DMS 273 treated with DMSO at 0.1 percent for 48 hours (cell line): ENCODE data around the gene WDFY3.

ENCODE experiments used
- DNase-seq: peaks from one replicate; lab custom pipeline; 2025; lab: John Stamatoyannopoulos, UW

Gene WDFY3

GRCh38 chr4:84952776-84953175 lies 13.7 kb downstream of the WDFY3 start:
- DNase-seq = no peak

- no peak for DNase-seq
These were observed 14.5 kb downstream of the WDFY3 start for GRCh38 chr4:84952004-84952403.

GRCh38 chr4:84948056-84948455 lies 18.4 kb downstream of the WDFY3 start:
- DNase-seq = no peak

- DNase-seq = no peak
These were observed 21.5 kb downstream of the WDFY3 start for GRCh38 chr4:84944947-84945346.

- no peak for DNase-seq
These were observed 25.5 kb downstream of the WDFY3 start for GRCh38 chr4:84940960-84941359.

- no peak for DNase-seq
These were observed 27.4 kb downstream of the WDFY3 start for GRCh38 chr4:84939113-84939512.

GRCh38 chr4:84938316-84938715 lies 28.2 kb downstream of the WDFY3 start:
- DNase-seq = no peak

GRCh38 chr4:84937381-84937977 lies 29.0 kb downstream of the WDFY3 start:
- DNase-seq = no peak

GRCh38 chr4:84936123-84936522 lies 30.4 kb downstream of the WDFY3 start:
- no peak for DNase-seq

- no peak for DNase-seq
These were observed 34.0 kb downstream of the WDFY3 start for GRCh38 chr4:84932462-84932861.

- no peak for DNase-seq
These were observed 34.5 kb downstream of the WDFY3 start for GRCh38 chr4:84931961-84932360.

- DNase-seq = no peak
These were observed 35.2 kb downstream of the WDFY3 start for GRCh38 chr4:84931274-84931673.

- DNase-seq = no peak
These were observed 38.4 kb downstream of the WDFY3 start for GRCh38 chr4:84928089-84928488.

- no peak for DNase-seq
These were observed 39.1 kb downstream of the WDFY3 start for GRCh38 chr4:84927428-84927827.

- no peak for DNase-seq
These were observed 40.9 kb downstream of the WDFY3 start for GRCh38 chr4:84925558-84925957.

GRCh38 chr4:84924434-84924833 lies 42.1 kb downstream of the WDFY3 start:
- no peak for DNase-seq

GRCh38 chr4:84920617-84921016 lies 45.9 kb downstream of the WDFY3 start:
- DNase-seq = no peak

GRCh38 chr4:84917869-84918600 lies 48.5 kb downstream of the WDFY3 start:
- DNase-seq = no peak

GRCh38 chr4:84917086-84917821 lies 49.2 kb downstream of the WDFY3 start:
- no peak for DNase-seq

GRCh38 chr4:84916227-84916626 lies 50.3 kb downstream of the WDFY3 start:
- no peak for DNase-seq

- no peak for DNase-seq
These were observed 51.1 kb downstream of the WDFY3 start for GRCh38 chr4:84915396-84915780.

GRCh38 chr4:84914686-84915395 lies 51.6 kb downstream of the WDFY3 start:
- DNase-seq = no peak

GRCh38 chr4:84913176-84913575 lies 53.3 kb downstream of the WDFY3 start:
- no peak for DNase-seq
